Measurements from ENCODE around the gene CRYGC.

The CRYGC gene

DNA sequence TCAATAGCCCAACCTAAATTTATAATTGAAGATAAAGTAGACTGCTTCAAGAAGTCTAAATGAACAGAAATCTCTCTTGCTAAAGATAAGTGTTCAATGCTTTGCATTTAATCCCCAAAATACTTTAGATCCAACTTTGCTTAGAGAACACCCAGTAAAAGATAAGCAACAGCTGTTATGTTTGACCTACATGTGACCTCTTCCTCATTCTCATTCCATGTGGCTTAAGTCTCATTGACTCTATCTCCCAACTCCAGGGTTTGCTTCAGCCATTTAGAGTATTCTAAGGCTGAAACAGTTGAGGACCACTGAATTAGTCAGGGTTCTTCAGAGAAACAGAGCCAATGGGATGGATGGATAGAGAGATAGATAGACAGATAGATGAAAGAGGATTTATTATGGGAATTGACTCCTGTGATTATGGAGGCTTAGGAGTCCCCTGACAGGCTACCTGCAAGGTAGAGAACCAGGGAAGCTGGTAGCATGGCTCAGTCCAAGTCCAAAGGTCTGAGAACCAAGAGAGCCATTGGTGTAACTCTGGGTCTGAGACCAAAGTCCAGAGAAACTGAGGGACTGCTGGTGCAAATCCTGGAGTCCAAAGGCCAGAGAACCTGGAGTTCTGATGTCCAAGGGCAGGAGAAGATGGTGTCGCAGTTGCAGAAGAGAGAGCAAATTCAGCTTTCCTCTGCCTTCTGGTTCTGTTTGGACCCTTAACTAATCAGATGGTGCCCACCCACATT is 37.4 kb downstream of the CRYGC start:
- no peak for DNase-seq

DNA sequence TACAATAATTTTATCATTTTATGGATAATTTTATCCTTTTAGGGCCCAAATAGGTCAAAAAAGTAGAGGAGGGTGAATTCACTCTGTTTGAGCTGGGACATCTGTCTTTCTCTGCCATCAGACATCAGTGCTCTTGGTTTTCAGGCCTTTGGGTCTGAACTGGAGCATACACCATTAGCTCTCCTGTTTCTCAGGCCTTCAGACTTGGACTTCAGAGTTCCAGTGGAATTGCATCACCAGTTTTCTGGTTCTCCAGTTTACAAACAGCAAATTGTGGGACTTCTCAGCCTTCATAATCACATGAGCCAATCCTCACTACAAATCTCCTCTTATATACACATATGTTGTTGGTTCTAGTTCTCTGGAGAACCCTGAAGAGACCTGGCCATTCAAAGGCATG is 39.2 kb downstream of the CRYGC start:
- no peak for DNase-seq

DNA sequence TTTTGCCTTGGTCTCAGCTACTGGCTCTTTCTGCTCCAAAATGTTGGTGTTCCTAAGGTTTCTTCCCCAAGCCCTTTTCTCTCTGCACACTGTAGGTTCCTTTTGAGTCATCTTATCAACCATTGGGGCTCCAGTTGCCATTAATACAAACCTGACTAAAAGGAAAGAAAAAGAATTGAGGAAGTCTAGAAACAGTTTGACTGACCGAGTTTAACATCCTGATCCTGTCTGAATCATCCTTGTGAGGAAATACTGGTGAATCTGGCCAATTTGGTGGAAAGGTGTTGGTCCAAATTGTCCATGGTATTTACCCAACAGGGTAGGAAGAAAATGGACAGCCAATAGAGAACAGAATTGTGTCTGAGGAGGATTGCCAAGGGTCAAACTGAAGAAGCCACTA is 43.6 kb downstream of the CRYGC start:
- DNase-seq, result no peak

DNA sequence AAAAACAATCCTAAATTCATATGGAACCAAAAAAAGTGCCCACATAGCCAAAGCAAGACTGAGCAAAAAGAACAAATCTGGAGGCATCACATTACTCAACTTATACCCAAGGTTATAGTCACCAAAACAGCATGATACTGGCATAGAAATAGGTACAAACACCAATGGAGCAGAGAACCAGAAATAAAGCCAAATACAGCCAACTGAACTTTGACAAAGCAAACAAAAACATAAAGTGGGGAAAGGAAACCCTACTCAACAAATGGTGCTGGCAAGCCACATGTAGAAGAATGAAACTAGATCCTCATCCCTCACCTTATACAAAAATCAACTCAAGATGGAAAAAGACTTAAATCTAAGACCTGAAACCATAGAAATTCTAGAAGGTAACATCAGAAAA is 45.8 kb downstream of the CRYGC start:
- DNase-seq, result no peak
